AG09319 (cell line): ENCODE data around the gene RABL3.

Experiments used
- DNase-seq: peaks from one replicate; pipeline ENCODE4 v3.0.0-alpha.2; 2010; ENCODE audit warnings: low read depth; ENCODE audit errors: extremely low read depth
- CTCF ChIP-seq: IDR thresholded peaks from 2 replicates; pipeline ENCODE4 v1.5.1; 2011; ENCODE audit warnings: low read depth, mild to moderate bottlenecking, inconsistent platforms, low read length, moderate library complexity

Gene RABL3

GRCh38 chr3:120673116-120673515 lies 69.2 kb downstream of the RABL3 start:
- no peak for TF ChIP-seq CTCF
- no peak for DNase-seq

- DNase-seq = no peak
- no peak for TF ChIP-seq CTCF
Measured at GRCh38 chr3:120670576-120670975, 71.7 kb downstream of the RABL3 start.

- TF ChIP-seq CTCF = no peak
- no peak for DNase-seq
Measured at GRCh38 chr3:120664926-120665325, 77.4 kb downstream of the RABL3 start.

- no peak for DNase-seq
- TF ChIP-seq CTCF = no peak
Measured at GRCh38 chr3:120661945-120662344, 80.4 kb downstream of the RABL3 start.

- no peak for TF ChIP-seq CTCF
- no peak for DNase-seq
Measured at GRCh38 chr3:120661106-120661905, 81.0 kb downstream of the RABL3 start.

GRCh38 chr3:120659834-120660233 lies 82.5 kb downstream of the RABL3 start:
- TF ChIP-seq CTCF = no peak
- no peak for DNase-seq

- no peak for TF ChIP-seq CTCF
- no peak for DNase-seq
Measured at GRCh38 chr3:120659285-120659684, 83.0 kb downstream of the RABL3 start.
